ENCODE measurements around the gene ATG10. TPM values are rescaled to one million over a fixed set of nuclear protein-coding genes. Genes with fewer than 3 reads are reported as not detected.

ATG10 gene
- total and polyA plus RNA-seq, 2 experiments from 2014 or later, result 12.5 to 17.7 TPM

GRCh38 chr5:82151662-82152061 lies 179.8 kb downstream of the ATG10 start:
- Histone ChIP-seq H3K79me2 (replicated peaks; ENCODE audit: insufficient read depth) (no peaks in the 10 kb centered on the region), H3F3A (replicated peaks; ENCODE audit: low read depth) (no peaks in the 10 kb centered on the region), H3K4me3 (no peak overlapping the region), H3K9me2 (ENCODE audit: insufficient read depth) (no peaks in the 10 kb centered on the region), H2AFZ (no peak overlapping the region), H3K27me3 (ENCODE audit: insufficient read depth) (no peaks in the 10 kb centered on the region), H4K20me1 (replicated peaks; ENCODE audit: insufficient read depth) (no peaks in the 10 kb centered on the region), H3K4me1 (ENCODE audit: insufficient read depth) (peaks cover 10% of the 10 kb centered on the region), H3K27ac (ENCODE audit: low read depth) (no peak overlapping the region), H3K36me3 (ENCODE audit: insufficient read depth) (no peaks in the 10 kb centered on the region), H3K4me2 (no peak overlapping the region)
- H3K9me3 Mint-ChIP-seq, result no peaks in the 10 kb centered on the region
- peaks cover 42% of the 10 kb centered on the region for H3K4me1 Mint-ChIP-seq
- no peak for TF ChIP-seq STAT1 (IDR thresholded peaks at IDR 0.05; ENCODE audit: unreplicated experiment)
- TF ChIP-seq, protein P1, sequence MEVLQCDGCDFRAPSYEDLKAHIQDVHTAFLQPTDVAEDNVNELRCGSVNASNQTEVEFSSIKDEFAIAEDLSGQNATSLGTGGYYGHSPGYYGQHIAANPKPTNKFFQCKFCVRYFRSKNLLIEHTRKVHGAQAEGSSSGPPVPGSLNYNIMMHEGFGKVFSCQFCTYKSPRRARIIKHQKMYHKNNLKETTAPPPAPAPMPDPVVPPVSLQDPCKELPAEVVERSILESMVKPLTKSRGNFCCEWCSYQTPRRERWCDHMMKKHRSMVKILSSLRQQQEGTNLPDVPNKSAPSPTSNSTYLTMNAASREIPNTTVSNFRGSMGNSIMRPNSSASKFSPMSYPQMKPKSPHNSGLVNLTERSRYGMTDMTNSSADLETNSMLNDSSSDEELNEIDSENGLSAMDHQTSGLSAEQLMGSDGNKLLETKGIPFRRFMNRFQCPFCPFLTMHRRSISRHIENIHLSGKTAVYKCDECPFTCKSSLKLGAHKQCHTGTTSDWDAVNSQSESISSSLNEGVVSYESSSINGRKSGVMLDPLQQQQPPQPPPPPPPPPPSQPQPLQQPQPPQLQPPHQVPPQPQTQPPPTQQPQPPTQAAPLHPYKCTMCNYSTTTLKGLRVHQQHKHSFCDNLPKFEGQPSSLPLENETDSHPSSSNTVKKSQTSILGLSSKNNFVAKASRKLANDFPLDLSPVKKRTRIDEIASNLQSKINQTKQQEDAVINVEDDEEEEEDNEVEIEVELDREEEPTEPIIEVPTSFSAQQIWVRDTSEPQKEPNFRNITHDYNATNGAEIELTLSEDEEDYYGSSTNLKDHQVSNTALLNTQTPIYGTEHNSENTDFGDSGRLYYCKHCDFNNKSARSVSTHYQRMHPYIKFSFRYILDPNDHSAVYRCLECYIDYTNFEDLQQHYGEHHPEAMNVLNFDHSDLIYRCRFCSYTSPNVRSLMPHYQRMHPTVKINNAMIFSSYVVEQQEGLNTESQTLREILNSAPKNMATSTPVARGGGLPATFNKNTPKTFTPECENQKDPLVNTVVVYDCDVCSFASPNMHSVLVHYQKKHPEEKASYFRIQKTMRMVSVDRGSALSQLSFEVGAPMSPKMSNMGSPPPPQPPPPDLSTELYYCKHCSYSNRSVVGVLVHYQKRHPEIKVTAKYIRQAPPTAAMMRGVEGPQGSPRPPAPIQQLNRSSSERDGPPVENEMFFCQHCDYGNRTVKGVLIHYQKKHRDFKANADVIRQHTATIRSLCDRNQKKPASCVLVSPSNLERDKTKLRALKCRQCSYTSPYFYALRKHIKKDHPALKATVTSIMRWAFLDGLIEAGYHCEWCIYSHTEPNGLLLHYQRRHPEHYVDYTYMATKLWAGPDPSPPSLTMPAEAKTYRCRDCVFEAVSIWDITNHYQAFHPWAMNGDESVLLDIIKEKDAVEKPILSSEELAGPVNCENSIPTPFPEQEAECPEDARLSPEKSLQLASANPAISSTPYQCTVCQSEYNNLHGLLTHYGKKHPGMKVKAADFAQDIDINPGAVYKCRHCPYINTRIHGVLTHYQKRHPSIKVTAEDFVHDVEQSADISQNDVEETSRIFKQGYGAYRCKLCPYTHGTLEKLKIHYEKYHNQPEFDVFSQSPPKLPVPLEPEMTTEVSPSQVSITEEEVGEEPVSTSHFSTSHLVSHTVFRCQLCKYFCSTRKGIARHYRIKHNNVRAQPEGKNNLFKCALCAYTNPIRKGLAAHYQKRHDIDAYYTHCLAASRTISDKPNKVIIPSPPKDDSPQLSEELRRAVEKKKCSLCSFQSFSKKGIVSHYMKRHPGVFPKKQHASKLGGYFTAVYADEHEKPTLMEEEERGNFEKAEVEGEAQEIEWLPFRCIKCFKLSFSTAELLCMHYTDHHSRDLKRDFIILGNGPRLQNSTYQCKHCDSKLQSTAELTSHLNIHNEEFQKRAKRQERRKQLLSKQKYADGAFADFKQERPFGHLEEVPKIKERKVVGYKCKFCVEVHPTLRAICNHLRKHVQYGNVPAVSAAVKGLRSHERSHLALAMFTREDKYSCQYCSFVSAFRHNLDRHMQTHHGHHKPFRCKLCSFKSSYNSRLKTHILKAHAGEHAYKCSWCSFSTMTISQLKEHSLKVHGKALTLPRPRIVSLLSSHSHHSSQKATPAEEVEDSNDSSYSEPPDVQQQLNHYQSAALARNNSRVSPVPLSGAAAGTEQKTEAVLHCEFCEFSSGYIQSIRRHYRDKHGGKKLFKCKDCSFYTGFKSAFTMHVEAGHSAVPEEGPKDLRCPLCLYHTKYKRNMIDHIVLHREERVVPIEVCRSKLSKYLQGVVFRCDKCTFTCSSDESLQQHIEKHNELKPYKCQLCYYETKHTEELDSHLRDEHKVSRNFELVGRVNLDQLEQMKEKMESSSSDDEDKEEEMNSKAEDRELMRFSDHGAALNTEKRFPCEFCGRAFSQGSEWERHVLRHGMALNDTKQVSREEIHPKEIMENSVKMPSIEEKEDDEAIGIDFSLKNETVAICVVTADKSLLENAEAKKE (CRISPR knock-in tag; IDR thresholded peaks at IDR 0.05), result no peak
- ATAC-seq (no peak), DNase-seq (ENCODE audit: low spot score) (no peak)
- no peak overlapping the region for H3K27ac Mint-ChIP-seq
- H3K27me3 Mint-ChIP-seq (ENCODE audit: insufficient read depth, low read depth, poor library complexity), result peaks cover 1% of the 10 kb centered on the region
- H3K4me3 Mint-ChIP-seq, result no peak overlapping the region
- no peaks in the 10 kb centered on the region for H3K36me3 Mint-ChIP-seq (ENCODE audit: low read depth)

DNA sequence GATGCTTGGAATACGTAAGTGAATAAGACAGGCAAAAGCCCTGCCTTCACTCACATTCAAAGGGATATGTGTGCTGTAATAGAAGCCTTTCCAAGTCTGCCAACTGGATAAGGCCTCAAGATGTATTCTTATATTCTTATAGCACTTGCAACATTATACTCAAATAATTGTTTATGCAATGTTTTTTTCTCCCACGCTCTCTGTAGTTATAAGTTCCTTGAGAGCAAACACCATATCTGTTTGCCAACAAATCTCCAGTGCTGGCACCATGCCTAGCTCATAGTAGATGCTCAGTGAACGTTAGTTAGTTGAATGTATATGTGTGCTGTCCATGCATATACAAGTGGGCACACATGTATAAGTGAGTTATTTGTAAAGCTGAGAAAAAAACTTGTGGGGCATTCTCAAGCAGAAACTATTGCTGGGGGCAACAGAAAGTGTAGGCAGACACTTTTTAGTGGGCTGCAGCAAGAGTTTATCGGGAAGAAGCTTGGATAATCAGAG lies 181.2 kb downstream of the ATG10 start:
- H3K27ac Mint-ChIP-seq, result no peak overlapping the region
- peaks cover 45% of the 10 kb centered on the region for H3K4me1 Mint-ChIP-seq
- DNase-seq (ENCODE audit: low spot score), result no peak

More for the DNA sequence above, 181.2 kb downstream of the ATG10 start:
- Histone ChIP-seq H3K79me2 (replicated peaks; ENCODE audit: insufficient read depth) (no peaks in the 10 kb centered on the region), H4K20me1 (replicated peaks; ENCODE audit: insufficient read depth) (no peaks in the 10 kb centered on the region), H3F3A (replicated peaks; ENCODE audit: low read depth) (no peaks in the 10 kb centered on the region), H3K4me3 (no peak overlapping the region), H3K9me2 (ENCODE audit: insufficient read depth) (no peaks in the 10 kb centered on the region), H3K4me1 (ENCODE audit: insufficient read depth) (peaks cover 11% of the 10 kb centered on the region; the same call in 1 of the 2 replicates), H3K4me2 (no peak overlapping the region), H3K27me3 (ENCODE audit: insufficient read depth) (no peaks in the 10 kb centered on the region), H3K36me3 (ENCODE audit: insufficient read depth) (no peaks in the 10 kb centered on the region), H3K27ac (ENCODE audit: low read depth) (no peak overlapping the region), H2AFZ (no peak overlapping the region)
- no peaks in the 10 kb centered on the region for H3K36me3 Mint-ChIP-seq (ENCODE audit: low read depth)
- H3K27me3 Mint-ChIP-seq (ENCODE audit: insufficient read depth, low read depth, poor library complexity), result peaks cover 1% of the 10 kb centered on the region
- H3K4me3 Mint-ChIP-seq, result no peak overlapping the region
- ATAC-seq, result no peak
- H3K9me3 Mint-ChIP-seq, result no peaks in the 10 kb centered on the region
- TF ChIP-seq STAT1 (IDR thresholded peaks at IDR 0.05; ENCODE audit: unreplicated experiment), result no peak
- TF ChIP-seq NANOG (IDR thresholded peaks at IDR 0.05; ENCODE audit: borderline replicate concordance), result no peak
- no peak for TF ChIP-seq EZH2phosphoT487 (IDR thresholded peaks at IDR 0.05; ENCODE audit: unreplicated experiment)
- TF ChIP-seq REST (IDR thresholded peaks at IDR 0.05; ENCODE audit: unreplicated experiment), result no peak
- TF ChIP-seq CREB1 (CRISPR knock-in tag; IDR thresholded peaks at IDR 0.05; ENCODE audit: low read depth), result no peak
- no peak for TF ChIP-seq JUNB (IDR thresholded peaks at IDR 0.05; ENCODE audit: unreplicated experiment)
- no peak for TF ChIP-seq EZH2 (IDR thresholded peaks at IDR 0.05; ENCODE audit: low read depth, unreplicated experiment)
